Activated T-helper 2 cell treated with anti-CD3 and anti-CD28 coated beads, Interferon-gamma antibody, Interleukin-2, Interleukin-4, amounts not matched to agents 10 μg/mL and 5 μg/mL and 100 μg/mL, durations not matched to agents 14 hours and 24 hours and 36 hours (primary cell): ENCODE measurements around the gene CLEC4D. TPM values are rescaled to one million over a fixed set of nuclear protein-coding genes. Genes with fewer than 3 reads are reported as not detected.
A peak's percentile ranks its signal among the peaks of the same experiment; 100 is the strongest.
"Not testable (repeated sequence)": the region's sequence is repeated elsewhere in the genome, so short reads cannot be mapped to it uniquely, and the experiment has no call there.

Experiments
- DNase-seq: peaks from one replicate; pipeline ENCODE4 v3.0.0; 2021; ENCODE audit warnings: low spot score
- H3K27ac Mint-ChIP-seq: one replicate; pipeline ENCODE4 v1.8.0; 2021; ENCODE audit warnings: mixed read lengths
- H3K27me3 Mint-ChIP-seq: one replicate; pipeline ENCODE4 v1.8.0; 2021; ENCODE audit warnings: low read depth, mixed read lengths
- H3K36me3 Mint-ChIP-seq: one replicate; pipeline ENCODE4 v1.8.0; 2021; ENCODE audit warnings: low read depth, mixed read lengths
- H3K4me1 Mint-ChIP-seq: one replicate; pipeline ENCODE4 v1.8.0; 2021; ENCODE audit warnings: low read depth, mixed read lengths
- H3K4me3 Mint-ChIP-seq: one replicate; pipeline ENCODE4 v1.8.0; 2021; ENCODE audit warnings: low read depth, mild to moderate bottlenecking, moderate library complexity, mixed read lengths
- H3K9me3 Mint-ChIP-seq: one replicate; pipeline ENCODE4 v1.8.0; 2021; ENCODE audit warnings: mixed read lengths
- intact Hi-C: fragments of 100-400 bp; cut with micrococcal nuclease; formaldehyde crosslinking; loops from one replicate; pipeline ENCODE4 v1.15.1; 2023
- total RNA-seq: library from RNA; stranded (reverse); gene quantifications from 2 replicates; pipeline ENCODE4 v1.2.3, GENCODE V29; 2022

The CLEC4D gene
- not detected in 2 replicates for total RNA-seq

DNA sequence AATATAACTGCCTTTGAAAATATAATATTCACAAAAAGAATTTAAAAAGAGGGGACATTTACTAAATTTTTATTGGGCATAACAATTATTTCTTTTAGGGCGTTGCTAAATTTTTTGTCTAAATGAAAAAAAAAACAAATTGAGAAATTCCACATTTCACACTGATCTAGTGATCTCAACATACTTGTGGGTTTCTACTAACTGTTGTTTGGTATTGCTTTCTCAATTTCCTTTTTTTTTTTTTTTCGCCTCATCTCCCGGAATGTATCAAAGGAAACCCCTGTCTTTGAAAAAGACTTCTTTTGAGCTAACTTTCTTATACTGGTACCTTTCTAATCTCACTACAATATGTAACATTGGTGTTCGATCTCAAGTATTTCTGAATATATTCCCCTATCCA is at the start of gene CLEC4D:
CLEC4D (plus strand) TSS at position 248 of the 400 bp plus-strand sequence. CDS start 230 bp downstream, outside the sequence.
- Mint-ChIP-seq H3K4me3 (no peak within 1 kb of the TSS), H3K27ac (no peak within 1 kb of the TSS), H3K36me3 (no peaks in the 10 kb centered on the region), H3K4me1 (no peaks in the 10 kb centered on the region), H3K27me3 (peaks cover 27% of the 10 kb centered on the region), H3K9me3 (no peaks in the 10 kb centered on the region)
- no peak for DNase-seq
- intact Hi-C loops = no loop called here

DNA sequence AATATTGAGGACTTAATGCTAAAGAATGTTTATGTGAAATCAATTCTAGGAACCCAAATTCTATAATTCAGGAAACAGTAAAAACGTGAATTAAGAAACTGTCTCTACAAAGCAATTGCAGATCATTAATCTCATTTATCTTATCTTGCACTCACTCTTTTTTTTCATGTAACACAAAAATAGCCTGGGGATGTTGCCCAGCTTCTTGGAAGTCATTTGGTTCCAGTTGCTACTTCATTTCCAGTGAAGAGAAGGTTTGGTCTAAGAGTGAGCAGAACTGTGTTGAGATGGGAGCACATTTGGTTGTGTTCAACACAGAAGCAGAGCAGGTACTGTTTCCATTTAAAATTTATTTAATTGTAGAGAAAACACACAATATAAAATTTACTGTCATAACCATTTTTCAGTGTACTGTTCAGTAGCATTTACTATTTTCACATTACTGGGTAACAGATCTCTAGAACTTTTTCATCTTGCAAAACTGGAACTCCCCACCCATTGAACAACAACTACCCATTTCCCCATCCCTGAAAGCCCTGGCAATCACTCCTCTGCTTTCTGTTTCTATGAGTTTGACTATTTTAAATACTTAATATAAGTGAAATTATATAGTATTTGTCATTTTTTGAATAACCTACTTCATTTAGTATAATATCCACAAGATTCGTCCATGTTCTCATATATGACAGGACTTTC is 47.9 kb upstream of the CLEC4D start:
- H3K4me3 Mint-ChIP-seq = no peak overlapping the region
- intact Hi-C loops = no loop called here
- H3K4me1 Mint-ChIP-seq = no peaks in the 10 kb centered on the region
- H3K36me3 Mint-ChIP-seq = no peaks in the 10 kb centered on the region
- H3K9me3 Mint-ChIP-seq = no peaks in the 10 kb centered on the region
- H3K27ac Mint-ChIP-seq = no peak overlapping the region
- no peak for DNase-seq
- peaks cover 9% of the 10 kb centered on the region for H3K27me3 Mint-ChIP-seq

DNA sequence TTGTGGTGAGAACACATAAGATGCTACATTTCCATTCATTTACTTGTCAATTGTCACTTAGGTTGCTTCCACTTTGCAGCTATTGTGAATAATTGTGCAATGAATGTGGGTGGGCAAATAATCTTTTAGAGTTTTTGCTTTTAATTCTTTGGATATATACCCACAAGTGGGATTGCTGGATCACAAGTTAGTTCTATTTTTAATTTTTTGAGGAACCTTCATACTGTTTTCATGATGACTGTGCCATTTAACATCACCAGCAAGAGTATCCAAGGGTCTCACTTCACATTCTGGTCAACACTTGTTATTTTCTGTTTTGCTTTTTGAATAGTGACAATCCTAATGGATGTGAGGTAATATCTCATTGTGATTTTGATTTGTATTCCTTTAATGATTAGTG is 47.1 kb upstream of the CLEC4D start:
- Mint-ChIP-seq H3K4me1 (no peaks in the 10 kb centered on the region), H3K27me3 (peaks cover 13% of the 10 kb centered on the region), H3K9me3 (no peaks in the 10 kb centered on the region), H3K36me3 (no peaks in the 10 kb centered on the region), H3K27ac (no peak overlapping the region), H3K4me3 (no peak overlapping the region)
- DNase-seq = no peak
- intact Hi-C loops = no loop called here

DNA sequence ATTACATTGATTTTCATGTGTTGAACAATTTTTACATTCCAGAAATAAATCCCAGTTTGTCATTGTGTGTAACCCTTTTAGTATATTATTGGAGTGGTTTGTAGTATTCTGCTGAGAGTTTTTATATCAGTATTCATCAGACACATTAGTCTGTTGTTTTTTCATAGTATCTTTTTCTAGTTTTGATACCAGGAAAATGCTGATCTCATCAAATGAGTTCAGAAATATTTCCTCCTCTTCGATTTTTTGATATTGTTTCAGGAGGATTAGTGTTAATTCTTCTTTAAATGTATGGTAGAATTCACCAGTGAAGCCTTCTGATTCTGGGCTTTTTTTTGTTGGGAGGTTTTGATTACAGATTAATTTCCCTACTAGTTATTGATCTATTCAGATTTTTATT is 42.2 kb upstream of the CLEC4D start:
- H3K9me3 Mint-ChIP-seq = no peaks in the 10 kb centered on the region
- no peaks in the 10 kb centered on the region for H3K36me3 Mint-ChIP-seq
- H3K4me1 Mint-ChIP-seq = no peaks in the 10 kb centered on the region
- no peak for DNase-seq
- no peak overlapping the region for H3K27ac Mint-ChIP-seq
- no peak overlapping the region for H3K4me3 Mint-ChIP-seq
- peaks cover 33% of the 10 kb centered on the region for H3K27me3 Mint-ChIP-seq
- intact Hi-C loops = no loop called here

DNA sequence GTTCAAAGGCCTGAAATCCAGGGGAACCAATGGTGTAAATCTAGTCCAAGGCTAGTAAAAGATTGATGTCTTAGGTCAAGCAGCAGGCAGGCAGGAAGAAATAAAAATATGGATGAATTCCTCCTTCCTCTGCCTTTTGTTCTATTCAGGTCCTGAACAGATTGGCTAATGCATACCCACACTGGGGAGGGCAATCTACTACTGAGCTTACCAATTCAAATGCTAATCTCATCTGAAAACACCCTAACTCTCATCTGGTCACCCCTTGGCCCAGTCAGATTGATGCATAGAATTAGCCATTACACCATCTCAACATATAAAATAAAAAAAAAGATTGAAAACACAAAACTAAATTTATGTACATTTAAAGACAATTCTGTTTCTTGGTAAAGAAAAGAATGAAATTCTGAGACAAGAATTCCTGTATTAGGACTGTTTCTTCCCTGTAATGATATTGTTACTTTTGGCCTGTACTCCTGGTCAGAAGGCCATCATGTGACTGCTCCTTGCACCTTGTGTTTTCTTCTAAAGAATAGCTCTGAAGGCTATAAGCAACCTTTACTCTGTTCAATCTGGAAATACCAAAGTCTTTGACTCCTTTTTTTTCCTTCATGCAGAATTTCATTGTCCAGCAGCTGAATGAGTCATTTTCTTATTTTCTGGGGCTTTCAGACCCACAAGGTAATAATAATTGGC is 37.6 kb upstream of the CLEC4D start:
- Mint-ChIP-seq H3K4me3 (no peak overlapping the region), H3K9me3 (no peaks in the 10 kb centered on the region)

DNA sequence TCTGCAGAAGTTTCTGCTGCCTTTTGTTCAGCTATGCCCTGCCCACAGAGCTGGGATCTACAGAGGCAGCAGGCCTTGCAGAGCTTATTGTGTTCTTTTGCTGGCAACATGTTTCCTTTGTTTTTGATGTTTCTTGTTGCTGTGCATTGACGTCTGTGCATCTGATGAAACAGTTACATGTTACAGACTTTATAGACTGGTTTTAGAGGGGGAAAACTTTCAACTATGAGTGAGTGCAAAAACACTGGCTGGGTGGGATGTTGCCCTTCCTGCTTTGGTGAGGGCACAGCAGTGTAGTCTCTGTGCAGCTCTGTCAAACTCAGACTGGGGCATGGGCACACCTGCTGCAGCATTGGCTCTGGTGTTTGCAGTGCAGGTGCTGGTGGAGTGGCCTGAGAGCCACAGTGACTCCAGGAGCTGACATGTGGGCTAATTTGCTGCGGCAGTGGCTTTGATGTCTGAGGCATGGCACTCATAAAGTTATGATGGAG is 30.7 kb upstream of the CLEC4D start:
- H3K4me3 Mint-ChIP-seq = no peak overlapping the region
- H3K9me3 Mint-ChIP-seq = no peaks in the 10 kb centered on the region
- H3K27me3 Mint-ChIP-seq = peaks cover 24% of the 10 kb centered on the region
- H3K27ac Mint-ChIP-seq = no peak overlapping the region
- peaks cover 2% of the 10 kb centered on the region for H3K4me1 Mint-ChIP-seq
- DNase-seq = no peak
- intact Hi-C loops = no loop called here
- H3K36me3 Mint-ChIP-seq = no peaks in the 10 kb centered on the region

More for the DNA sequence above, 37.6 kb upstream of the CLEC4D start:
- H3K27ac Mint-ChIP-seq = no peak overlapping the region
- no peaks in the 10 kb centered on the region for H3K36me3 Mint-ChIP-seq
- intact Hi-C loops = no loop called here
- no peaks in the 10 kb centered on the region for H3K4me1 Mint-ChIP-seq
- H3K27me3 Mint-ChIP-seq = peaks cover 28% of the 10 kb centered on the region
- DNase-seq = no peak

DNA sequence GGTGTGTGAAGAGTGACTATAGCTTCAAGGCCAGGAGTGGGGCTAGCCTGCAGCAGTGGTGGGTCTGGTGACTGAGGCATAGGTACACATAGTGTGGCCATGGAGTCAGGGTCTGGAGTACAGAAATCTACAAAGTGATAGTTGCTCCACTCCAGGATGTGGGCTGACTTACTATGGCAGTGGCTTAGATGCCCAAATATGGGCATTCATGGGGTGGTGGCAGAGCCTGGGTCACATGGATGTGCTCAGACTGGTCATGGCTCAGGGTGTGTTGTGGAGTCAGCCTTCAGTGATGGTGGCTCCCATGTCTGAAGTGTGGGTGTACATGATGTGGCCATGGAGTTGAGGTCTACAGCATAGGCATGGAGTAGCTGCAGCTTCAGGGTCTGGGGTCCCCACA is 30.2 kb upstream of the CLEC4D start:
- peaks cover 25% of the 10 kb centered on the region for H3K27me3 Mint-ChIP-seq

DNA sequence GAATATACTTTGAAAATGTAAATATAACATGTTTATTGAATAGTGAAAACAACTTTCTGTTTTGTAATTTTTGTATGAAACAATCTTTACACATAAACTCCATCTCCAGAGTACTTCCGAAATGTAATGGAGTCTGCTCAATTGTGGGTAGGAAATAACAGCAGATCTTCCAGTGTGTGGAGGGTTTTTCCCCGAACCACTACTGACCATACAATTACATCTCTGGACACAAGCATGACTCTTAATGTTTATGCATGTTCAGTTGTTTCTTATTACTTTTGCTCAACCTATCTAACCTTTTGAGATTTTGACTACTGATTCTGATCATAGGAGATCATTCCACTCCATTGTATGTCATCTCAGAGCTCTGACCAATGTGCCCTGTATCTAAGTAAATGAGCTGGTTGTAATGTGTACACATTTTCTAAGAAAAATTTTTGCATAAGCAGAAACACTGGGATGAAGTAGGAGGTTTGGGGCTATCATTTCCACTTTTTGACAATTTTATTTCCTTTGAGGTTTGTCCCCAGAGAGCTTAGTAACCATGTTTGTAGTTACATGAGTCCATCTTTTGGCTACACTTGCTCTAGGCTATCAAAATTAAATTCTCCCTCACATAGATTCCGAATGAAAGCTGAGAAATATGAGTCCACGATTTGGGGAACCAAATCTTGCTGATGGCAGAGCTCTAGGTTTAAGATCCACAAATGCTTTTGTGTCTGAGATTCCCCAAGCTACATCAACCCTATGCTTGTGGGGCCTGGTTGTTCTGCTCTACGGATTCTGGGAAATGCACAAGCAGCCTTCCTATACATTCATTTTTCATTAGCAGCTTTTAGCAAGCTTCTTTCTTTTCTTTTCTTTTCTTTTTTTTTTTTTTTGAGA is 21.4 kb upstream of the CLEC4D start:
- Mint-ChIP-seq H3K36me3 (no peaks in the 10 kb centered on the region), H3K4me1 (peaks cover 22% of the 10 kb centered on the region), H3K4me3 (no peak overlapping the region), H3K27me3 (peaks cover 62% of the 10 kb centered on the region), H3K27ac (no peak overlapping the region), H3K9me3 (no peaks in the 10 kb centered on the region)
- intact Hi-C loops = loop anchor here (2.0 to 5.0 kb wide), 2 partner anchors 155 to 533 kb away; no protein-coding TSS in a partner anchor
- no peak for DNase-seq

More for the DNA sequence above, 30.2 kb upstream of the CLEC4D start:
- no peak for DNase-seq
- Mint-ChIP-seq H3K36me3 (no peaks in the 10 kb centered on the region), H3K4me3 (no peak overlapping the region), H3K27ac (no peak overlapping the region), H3K9me3 (no peaks in the 10 kb centered on the region), H3K4me1 (peaks cover 2% of the 10 kb centered on the region)
- intact Hi-C loops = no loop called here

DNA sequence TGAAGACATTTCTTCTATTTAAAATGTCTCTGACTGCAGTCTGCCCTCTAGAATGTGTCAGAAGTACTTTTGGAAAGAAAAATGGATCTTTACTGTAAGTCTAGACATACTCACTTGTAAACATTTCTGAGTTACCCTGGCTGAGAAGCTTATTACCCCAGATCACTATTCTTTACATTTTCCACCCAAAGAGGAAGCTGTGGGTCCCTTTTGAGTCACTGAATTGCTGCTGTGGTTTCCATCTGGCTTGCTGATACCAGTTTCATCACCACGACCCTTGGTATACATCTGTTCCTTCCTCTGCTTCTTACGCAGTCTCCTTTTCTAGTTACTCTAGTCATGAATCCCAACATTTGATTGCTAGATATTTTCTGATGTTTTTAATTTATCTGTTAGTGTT is 20.2 kb upstream of the CLEC4D start:
- Mint-ChIP-seq H3K36me3 (no peaks in the 10 kb centered on the region), H3K9me3 (no peaks in the 10 kb centered on the region), H3K27me3 (peaks cover 64% of the 10 kb centered on the region), H3K4me1 (peaks cover 22% of the 10 kb centered on the region), H3K27ac (peak overlapping the region; percentile 36), H3K4me3 (no peak overlapping the region)
- intact Hi-C loops = loop anchor here (2.0 to 5.0 kb wide), 2 partner anchors 154 to 532 kb away; no protein-coding TSS in a partner anchor
- peak; percentile 26 for DNase-seq

DNA sequence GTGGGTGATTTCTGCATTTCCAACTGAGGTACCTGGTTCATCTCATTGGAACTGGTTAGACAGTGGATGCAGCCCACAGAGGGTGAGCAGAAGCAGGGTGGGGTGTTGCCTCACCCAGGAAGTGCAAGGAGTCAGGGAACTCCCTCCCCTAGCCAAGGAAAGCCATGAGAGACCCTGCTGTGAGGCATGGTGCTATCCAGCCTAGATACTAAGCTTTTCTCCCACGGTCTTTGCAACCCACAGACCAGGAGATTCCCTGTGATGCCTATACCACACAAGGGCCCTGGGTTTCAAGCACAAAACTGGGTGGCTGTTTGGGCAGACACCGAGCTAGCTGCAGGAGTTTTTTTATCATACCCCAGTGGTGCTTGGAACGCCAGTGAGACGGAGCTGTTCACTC is 17.6 kb upstream of the CLEC4D start:
- not testable (repeated sequence) for H3K9me3 Mint-ChIP-seq
- H3K27me3 Mint-ChIP-seq = peaks cover 62% of the 10 kb centered on the region

DNA sequence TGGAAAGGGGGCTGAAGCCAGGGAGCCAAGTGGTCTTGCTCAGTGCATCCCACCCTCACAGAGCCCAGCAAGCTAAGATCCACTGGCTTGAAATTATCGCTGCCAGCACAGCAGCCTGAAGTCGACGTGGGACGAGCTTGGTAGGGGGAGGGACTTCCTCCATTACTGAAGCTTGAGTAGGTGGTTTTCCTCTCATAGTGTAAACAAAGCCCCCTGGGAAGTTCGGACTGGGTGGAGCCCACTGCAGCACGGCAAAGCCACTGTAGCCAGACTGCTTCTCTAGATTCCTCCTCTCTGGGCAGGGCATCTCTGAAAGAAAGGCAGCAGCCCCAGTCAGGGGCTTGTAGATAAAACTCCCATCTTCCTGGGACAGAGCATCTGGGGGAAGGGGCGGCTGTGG is 17.2 kb upstream of the CLEC4D start:
- intact Hi-C loops, H3K36me3 Mint-ChIP-seq, H3K27ac Mint-ChIP-seq, DNase-seq, H3K9me3 Mint-ChIP-seq, H3K4me3 Mint-ChIP-seq: not testable (repeated sequence)
- Mint-ChIP-seq H3K27me3 (peaks cover 62% of the 10 kb centered on the region), H3K4me1 (peaks cover 22% of the 10 kb centered on the region)

More for the DNA sequence above, 17.6 kb upstream of the CLEC4D start:
- H3K4me3 Mint-ChIP-seq, intact Hi-C loops, H3K27ac Mint-ChIP-seq, DNase-seq, H3K36me3 Mint-ChIP-seq: not testable (repeated sequence)
- peaks cover 22% of the 10 kb centered on the region for H3K4me1 Mint-ChIP-seq

DNA sequence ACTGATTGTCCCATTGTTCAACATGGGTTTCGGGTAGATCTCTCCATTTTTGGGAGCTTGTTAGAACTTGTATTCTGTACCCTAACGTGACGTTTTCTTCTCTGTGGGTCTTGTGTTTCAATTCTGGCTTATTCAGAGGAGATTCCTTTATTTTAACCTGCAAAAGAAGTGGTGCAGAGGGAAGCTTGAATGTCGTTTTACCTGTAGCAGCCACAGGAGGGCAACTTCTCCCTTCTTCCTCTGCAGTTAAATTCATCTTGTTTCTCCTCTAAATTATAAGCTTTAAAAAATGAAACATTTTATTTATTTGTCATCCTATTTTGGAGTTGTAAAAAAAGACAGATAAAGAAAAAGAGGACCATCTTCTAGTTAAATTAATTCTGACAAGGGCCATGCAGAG is 13.7 kb upstream of the CLEC4D start:
- no peak overlapping the region for H3K27ac Mint-ChIP-seq
- intact Hi-C loops = no loop called here
- H3K36me3 Mint-ChIP-seq = no peaks in the 10 kb centered on the region
- H3K27me3 Mint-ChIP-seq = peaks cover 53% of the 10 kb centered on the region
- no peak for DNase-seq
- H3K4me1 Mint-ChIP-seq = peaks cover 4% of the 10 kb centered on the region
- H3K4me3 Mint-ChIP-seq = no peak overlapping the region
- H3K9me3 Mint-ChIP-seq = no peaks in the 10 kb centered on the region
